Fibroblast of skin of right quadriceps (primary cell): ENCODE results near the gene JAGN1.
"Not testable (repeated sequence)": the region's sequence is repeated elsewhere in the genome, so short reads cannot be mapped to it uniquely, and the experiment has no call there.

Source experiments
- DNase-seq: peaks from one replicate; pipeline ENCODE4 v3.0.0-alpha.2; 2013

JAGN1 gene

DNA sequence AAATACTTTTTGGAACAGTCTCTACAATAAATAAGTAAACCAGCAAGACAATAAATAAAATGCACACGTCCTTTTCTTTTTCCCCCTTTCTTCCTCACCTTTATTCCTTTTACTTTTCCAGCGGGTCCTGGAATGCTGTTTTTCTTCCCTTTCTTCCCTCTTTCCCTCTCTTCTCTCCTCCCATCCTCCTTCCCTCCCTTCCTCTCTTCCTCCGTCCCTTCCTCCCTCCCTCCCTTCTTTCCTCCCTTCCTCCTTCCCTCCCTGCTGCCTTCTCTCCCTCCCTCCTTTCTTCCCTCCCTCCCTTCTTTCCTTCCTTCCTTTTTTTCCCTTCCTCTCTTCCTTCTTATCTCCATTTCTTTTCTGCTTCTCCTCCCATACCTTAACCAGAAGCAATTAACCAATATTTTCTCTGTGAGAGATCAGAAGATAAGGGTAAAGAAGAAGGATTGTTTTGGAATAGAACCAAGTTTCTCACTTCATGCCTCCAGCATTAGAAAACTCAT is 8.9 kb downstream of the JAGN1 start:
- DNase-seq = no peak

DNA sequence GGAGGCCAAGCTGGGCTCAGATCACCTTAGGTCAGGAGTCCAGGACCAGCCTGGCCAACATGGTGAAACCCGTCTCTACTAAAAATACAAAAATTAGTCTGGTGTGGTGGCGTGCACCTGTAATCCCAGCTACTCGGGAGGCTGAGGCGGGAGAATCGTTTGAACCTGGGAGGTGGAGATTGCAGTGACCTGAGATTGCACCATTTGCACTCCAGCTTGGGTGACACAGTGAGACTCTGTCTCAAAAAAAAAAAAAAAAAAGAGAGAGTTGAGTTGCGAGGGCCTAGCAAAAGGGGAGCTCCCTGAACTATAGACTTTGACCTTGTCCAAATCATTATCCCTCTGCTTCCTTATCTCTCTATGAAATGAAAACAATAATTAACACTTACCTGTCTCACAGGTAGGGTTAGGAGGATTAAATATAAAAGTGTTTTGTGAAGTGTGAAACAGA is 10.6 kb downstream of the JAGN1 start:
- DNase-seq = not testable (repeated sequence)

DNA sequence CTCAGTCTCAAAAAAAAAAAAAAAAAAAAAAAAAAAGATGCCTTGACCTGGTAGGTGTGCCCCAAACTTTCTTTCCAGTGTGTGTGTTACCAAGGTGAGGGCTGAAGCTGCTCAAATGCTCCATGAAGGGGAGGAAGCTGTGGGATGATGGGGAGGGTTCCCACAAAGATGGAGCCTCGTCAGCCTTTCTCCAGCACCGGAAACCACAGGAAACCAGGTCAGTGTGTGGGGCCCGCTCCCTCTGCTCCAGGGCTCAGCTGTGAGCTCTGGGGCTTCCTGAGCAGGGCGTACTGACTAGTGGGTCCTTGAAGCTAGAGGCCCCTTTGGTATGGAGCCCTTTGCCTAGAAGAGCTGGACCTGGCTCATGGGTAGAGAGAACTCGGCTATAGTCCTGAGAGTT is 11.6 kb downstream of the JAGN1 start:
- no peak for DNase-seq

DNA sequence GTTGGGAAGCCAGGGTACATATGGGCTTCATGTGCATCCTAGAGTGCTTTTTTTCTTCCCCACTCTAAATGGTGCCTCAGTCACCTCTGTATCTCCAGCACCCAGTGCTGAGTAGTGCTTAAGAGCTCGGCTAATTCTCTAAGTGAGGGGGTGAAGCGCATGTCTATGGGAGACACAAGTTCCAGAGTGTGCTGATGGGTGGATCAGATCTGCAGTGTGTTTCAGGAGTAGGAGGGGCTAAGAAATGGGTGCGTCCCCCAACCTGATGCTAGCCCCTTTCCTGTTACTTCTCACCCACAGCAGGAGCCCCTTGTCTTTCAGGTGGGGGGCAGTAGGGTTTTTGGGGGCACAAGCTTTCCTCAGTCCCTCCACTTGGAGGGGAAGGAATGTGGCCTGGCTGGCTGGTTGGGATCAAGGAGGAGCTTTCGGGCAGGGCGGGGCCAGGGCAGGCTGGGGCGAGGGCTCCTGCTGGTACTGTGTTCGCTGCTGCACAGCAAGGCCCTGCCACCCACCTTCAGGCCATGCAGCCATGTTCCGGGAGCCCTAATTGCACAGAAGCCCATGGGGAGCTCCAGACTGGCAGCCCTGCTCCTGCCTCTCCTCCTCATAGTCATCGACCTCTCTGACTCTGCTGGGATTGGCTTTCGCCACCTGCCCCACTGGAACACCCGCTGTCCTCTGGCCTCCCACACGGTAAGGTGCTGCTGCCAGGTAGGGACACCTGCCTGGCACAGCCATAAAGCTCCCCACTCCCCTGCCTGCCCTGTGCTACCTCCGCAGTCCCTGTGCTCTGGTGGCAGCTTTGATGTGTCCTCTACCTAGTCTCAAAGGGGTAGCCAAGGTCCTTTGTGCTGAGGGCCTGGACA is 12.2 kb downstream of the JAGN1 start, which contains the start of gene IL17RE:
Gene IL17RE (plus strand): TSS at position 477 of the 866 bp plus-strand sequence. CDS start 85 bp downstream, at position 562.
- no peak for DNase-seq

DNA sequence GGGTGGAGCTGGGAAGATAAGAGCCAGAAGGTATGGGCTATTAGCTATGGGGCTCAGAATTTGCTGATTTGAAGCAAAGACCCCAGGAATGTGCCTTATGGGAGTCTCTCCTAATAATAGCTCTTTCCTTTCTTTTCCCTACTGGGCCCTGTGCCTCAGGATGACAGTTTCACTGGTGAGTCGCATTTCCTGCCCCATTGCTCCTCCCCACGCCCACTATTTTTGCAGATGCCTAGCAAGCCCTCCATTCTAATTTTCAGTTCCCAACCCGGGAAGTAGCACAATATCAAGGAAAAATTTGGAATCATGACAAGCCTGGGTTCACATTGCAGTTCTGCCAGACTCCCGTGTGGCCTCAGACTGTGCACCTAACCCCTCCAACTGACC is 12.8 kb downstream of the JAGN1 start:
- peak; percentile 67 for DNase-seq

DNA sequence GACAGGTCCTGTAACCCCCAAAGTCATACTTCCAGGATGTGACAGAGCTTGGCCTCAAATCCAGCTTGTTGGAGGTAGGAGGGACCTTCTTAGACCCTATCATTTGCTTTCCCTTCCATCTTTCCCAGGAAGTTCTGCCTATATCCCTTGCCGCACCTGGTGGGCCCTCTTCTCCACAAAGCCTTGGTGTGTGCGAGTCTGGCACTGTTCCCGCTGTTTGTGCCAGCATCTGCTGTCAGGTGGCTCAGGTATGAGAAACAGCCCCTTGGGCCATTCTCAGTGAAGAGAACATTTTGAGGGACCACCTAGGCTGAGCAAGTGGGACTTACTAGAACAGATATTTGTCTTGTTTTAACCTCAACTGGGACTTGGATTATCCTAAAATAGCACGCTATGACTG is 13.5 kb downstream of the JAGN1 start:
- no peak for DNase-seq

DNA sequence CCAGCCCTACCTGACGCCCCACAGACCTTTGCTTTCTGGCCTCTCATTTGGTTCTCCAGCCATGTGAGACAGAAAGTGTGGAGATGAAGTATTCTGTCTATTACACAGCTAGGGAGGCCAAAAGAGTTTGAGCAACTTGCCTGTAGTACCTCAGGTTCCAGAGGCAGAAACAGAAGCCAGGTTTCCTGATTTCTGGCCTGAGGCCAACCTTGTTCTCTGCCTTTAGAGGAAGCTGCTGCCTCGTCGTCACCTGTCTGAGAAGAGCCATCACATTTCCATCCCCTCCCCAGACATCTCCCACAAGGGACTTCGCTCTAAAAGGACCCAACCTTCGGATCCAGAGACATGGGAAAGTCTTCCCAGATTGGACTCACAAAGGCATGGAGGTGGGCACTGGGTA is 16.1 kb downstream of the JAGN1 start:
- DNase-seq = no peak

DNA sequence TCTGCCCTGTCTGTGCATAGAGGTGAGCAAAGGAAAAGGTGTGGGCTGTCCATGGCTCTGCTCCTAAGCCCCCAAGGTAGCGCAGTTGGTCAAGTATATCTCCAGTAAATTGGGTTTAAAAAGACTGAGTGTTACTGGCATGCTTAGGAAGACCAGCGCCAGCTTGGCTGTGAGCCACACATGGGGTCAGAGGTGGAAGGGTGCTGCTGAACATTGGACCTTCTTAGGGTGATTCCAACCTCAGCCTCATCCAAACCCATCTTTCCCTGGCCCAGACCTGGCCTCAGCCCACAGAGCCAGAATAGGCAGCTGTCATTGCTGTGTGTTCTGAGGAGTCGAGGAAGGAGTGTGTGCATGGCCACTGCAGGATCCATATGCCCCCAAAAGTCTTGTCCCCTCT is 17.9 kb downstream of the JAGN1 start:
- DNase-seq = no peak

DNA sequence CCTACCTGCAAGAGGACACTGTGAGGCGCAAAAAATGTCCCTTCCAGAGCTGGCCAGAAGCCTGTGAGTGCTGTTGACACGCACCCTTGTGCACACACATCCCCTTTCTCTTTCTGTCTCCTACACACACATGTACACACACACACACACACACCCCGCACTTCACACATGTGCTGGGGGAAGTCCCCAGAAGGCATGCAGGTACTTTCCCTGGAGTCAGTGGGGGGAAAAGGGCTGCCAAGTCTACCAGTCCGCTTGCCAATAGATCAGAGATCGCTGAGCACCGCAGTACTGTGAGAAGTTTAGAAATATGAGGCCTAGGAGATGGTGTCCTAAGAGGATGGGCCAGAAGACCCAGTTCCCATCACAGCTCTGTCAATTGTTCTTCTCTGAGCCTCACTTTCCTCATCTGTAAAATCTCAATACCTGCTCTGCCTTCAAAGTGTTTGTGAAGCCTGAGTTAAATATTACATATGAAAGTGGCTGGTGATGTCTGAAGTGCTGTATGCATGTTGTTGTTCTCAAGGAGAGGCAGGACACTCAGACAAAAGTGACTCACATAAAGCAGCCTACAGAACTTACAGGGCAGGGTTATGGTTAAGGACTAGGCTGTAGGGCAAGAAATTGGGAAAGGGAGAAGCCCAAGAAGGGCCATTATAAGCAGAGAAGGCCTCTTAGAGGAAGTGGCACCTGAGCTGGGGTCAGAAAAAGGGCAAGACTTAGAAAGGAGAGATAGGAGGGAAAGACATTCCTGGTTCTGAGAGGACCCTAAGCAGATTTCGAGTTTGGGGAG is 19.0 kb downstream of the JAGN1 start:
- DNase-seq = no peak

DNA sequence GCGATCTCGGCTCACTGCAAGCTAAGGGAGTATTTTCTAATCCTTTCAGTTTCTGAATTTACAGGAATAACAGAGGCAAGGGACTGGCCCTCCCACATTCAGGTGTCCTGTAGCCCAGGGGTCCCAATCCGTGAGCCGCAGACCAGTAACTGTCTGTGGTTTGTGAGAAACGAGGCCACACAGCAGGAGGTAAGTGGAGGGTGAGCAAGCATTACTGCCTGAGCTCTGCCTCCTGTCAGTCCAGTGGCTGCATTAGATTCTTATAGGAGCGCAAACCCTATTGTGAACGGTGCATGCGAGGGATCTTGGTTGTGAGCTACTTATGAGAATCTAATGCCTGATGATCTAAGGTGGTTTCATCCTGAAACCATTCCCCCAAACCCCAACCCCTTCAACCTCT is 21.5 kb downstream of the JAGN1 start:
- DNase-seq = no peak

DNA sequence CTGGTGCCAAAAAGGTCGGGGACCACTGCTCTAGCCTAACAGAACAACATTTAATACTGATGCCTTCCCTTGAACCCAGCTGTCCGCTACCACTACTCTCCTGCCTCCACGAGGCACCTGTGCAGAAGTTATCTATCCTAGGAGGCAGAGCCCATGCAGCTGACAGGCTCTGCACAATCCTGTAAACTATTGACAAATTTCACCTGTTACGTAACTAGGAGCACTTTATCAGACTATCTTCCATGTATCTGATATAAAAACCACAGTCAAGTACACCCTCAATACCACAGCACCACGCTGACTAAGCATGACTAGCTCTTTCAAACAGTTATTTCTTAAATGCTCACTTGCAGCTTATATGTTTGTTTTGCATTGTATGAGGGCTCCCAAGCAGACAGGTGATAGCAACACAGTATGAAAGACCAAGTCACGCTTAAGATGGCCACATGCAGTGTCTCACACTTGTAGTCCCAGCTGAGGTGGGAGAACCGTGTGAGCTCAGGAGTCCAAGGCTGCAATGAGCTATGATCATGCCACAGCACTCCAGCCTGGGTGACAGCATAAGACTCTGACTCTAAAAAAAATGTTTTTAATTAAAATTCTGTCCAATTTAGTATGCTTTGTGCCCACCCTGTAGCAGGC is 22.0 kb downstream of the JAGN1 start:
- DNase-seq = no peak

DNA sequence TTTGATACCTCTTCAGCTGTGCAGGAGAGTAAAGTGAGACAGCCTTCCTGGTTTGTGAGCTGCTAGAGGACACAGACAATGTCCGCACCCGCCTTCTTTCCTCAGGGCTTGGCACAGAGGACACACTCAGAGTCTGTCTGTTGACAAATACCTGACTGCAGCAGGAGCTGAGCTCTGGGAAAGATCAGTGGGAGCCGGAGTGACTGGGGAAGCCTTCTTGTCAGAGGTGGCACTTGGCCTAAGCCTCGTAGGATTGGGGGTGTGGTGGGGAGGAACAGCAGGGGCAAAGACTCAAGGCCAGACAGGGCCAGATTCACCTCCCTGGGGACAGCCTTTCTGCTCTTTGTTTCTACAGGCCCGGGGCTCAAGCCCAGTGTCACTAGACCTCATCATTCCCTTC is 23.2 kb downstream of the JAGN1 start:
- no peak for DNase-seq

DNA sequence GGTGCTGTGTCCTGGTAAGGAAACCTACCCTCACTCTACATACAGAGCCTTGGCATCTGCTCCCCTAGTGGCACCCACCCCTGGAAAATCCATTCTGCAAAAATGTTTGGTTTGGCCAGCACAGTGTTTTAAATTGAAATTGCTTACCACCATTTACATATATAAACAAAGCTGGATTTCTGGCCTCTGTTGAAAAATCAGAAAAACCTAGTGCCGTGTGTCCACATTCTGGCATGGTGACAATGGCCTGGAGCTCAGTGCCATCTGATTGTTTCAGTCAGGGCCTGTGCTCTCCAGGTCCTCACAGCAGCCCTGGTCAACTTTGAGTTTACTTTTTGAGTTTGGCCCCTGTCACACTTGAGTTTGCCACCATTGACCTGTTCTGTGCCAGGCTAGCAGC is 23.6 kb downstream of the JAGN1 start:
- DNase-seq = no peak

DNA sequence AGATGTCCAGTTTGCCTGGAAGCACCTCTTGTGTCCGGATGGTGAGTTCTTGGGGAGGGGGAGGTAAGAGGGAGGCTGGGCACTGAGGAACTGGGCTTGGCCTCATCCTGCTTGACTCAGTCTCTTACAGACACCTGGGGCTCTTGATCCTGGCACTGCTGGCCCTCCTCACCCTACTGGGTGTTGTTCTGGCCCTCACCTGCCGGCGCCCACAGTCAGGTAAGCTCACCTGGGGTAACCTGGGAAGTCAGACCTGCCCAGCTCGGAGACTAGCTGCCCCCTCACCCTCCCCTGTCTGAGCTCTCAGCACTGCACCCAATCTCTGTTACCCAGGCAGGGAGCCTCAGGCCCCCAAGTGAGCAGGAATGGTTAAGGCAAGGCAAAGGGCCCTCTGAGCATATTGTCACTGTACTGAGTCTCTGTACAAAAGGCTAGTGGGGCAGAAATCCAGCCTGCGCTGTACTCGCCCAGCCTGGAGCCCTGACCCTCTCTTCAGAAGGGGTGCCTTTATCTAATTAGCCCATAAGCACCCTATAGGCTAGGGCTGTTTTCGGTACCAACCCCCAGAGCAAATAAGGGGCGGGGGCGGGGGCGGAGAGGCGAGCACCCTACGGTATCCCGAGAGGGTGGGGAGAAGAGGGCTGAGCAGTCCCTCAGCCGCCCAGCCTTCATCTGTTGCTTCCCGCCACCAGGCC is 24.3 kb downstream of the JAGN1 start:
- no peak for DNase-seq

DNA sequence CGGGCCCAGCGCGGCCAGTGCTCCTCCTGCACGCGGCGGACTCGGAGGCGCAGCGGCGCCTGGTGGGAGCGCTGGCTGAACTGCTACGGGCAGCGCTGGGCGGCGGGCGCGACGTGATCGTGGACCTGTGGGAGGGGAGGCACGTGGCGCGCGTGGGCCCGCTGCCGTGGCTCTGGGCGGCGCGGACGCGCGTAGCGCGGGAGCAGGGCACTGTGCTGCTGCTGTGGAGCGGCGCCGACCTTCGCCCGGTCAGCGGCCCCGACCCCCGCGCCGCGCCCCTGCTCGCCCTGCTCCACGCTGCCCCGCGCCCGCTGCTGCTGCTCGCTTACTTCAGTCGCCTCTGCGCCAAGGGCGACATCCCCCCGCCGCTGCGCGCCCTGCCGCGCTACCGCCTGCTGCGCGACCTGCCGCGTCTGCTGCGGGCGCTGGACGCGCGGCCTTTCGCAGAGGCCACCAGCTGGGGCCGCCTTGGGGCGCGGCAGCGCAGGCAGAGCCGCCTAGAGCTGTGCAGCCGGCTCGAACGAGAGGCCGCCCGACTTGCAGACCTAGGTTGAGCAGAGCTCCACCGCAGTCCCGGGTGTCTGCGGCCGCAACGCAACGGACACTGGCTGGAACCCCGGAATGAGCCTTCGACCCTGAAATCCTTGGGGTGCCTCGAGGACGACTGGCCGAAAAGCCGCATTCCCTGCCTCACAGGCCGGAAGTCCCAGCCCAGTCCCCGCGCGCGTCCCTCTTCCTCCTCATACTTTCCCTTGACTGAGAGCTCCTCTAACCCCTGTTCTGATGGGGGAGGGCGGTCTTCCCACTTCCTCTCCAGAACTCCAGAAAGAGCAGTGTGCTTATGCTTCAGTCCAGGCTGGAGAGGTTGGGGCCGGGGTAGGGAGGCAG is 25.1 kb downstream of the JAGN1 start:
- DNase-seq = peak; percentile 71

DNA sequence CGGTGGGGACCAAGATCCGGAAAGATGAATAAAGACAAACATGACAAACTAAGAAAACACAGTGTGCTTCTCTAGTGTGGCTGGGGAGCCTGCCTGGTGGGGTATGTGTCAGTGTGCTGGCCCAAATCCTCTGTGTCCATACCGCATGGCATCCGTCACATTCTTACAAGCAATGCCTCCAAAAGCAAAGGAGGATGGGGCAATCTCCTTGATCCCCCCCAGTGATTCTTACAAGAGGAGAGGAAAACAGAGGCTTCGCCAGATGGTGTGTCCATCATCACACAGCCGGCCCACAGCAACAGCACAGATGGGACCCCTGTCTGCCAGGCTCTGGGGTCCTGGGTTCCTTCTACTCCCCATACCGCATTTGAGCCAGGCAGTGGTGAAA is 25.9 kb downstream of the JAGN1 start:
- no peak for DNase-seq

DNA sequence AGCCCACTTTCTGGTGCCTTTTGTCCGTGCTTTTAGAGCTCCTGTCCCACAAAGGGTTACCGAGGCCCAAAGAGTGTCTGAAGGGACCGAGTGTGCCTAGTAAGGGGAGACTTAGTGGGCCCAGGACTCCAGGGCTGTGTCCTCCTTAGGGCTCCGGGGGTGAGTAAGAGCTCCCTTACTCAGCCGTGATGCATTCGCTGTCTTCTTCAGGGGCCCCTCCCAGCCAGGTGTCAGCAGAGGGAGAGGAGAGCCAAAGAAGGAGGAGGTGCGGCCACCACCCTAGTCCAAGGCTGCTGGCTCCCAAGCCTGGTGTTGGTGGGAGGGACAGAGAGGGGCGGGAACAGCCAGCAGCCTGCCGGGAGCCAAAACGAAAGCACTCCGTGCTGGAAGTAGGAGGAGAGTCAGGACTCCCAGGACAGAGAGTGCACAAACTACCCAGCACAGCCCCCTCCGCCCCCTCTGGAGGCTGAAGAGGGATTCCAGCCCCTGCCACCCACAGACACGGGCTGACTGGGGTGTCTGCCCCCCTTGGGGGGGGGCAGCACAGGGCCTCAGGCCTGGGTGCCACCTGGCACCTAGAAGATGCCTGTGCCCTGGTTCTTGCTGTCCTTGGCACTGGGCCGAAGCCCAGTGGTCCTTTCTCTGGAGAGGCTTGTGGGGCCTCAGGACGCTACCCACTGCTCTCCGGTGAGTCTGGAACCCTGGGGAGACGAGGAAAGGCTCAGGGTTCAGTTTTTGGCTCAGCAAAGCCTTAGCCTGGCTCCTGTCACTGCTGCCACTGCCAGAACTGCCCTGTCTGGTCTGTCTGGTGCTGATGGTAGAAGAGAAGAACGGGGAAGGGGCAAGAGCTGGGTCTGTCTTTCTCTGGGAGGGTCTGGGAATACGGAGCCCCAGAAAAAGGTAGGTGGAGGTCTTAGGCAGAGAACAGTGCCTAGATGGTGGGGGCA is 26.6 kb downstream of the JAGN1 start, which contains the start of gene IL17RC:
Gene IL17RC (plus strand): TSS at position 365 of the 947 bp plus-strand sequence. CDS start 218 bp downstream, at position 583.
- DNase-seq = peak; percentile 86

DNA sequence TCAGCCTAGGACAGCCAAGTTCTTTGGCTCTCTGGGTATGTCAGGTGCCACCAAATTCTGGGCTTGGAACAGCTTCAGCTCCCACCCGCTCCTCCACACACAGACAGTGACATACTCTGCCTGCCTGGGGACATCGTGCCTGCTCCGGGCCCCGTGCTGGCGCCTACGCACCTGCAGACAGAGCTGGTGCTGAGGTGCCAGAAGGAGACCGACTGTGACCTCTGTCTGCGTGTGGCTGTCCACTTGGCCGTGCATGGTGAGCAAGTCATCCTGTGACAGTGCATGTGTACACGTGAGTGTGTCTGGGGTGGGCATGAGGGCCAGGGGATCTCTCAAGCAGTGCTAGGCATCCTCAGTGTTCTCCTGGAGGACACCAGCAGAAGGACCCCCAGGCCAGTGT is 27.4 kb downstream of the JAGN1 start:
- no peak for DNase-seq

DNA sequence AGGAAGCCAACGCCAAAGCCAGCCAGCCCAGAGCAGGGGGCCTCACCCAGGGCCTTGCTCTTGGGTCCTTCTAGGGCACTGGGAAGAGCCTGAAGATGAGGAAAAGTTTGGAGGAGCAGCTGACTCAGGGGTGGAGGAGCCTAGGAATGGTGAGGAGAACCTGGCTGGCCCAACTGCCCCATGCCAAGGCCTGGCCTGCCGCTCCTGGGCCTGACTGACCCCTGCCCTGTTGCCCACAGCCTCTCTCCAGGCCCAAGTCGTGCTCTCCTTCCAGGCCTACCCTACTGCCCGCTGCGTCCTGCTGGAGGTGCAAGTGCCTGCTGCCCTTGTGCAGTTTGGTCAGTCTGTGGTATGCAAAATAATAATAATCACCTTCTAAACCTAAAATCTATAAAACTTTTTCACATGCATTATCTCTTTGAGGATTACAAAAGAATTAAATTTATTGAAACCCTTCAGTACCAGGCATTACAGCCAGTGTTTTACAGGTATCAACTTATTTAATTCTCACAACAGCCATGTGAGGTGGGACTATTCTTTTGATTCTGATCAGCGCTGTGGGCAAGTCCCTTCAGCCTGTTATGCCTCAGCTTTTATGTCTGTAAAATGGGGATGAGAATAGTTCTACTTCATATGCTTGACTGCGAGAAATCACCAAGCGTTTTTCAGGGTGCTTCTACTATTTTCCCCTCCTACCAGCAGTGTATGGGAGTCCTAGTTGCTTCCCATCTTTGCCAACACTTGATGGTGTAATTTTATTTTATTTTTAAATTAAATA is 28.0 kb downstream of the JAGN1 start:
- DNase-seq = no peak
